WTC11 (cell line): ENCODE data around the gene FAM89B. TPM values are rescaled to one million over a fixed set of nuclear protein-coding genes. Genes with fewer than 3 reads are reported as not detected.
A peak's percentile ranks its signal among the peaks of the same experiment; 100 is the strongest.

Source experiments
- ARID4B ChIP-seq: sonication (generic); formaldehyde crosslinking; IDR thresholded peaks from 2 replicates; pipeline ENCODE4 v1.8.0; 2023; ENCODE audit warnings: missing genetic modification reagents, mild to moderate bottlenecking, borderline replicate concordance
- ATF1 ChIP-seq: sonication (generic); formaldehyde crosslinking; IDR thresholded peaks from 2 replicates; pipeline ENCODE4 v1.8.1; 2023; ENCODE audit warnings: mild to moderate bottlenecking, moderate library complexity, missing genetic modification reagents
- CREB1 ChIP-seq: sonication (generic); formaldehyde crosslinking; IDR thresholded peaks from 2 replicates; pipeline ENCODE4 v1.8.0; 2023; ENCODE audit warnings: mild to moderate bottlenecking, missing genetic modification reagents
- CREM ChIP-seq: sonication (generic); formaldehyde crosslinking; IDR thresholded peaks from 2 replicates; pipeline ENCODE4 v1.8.1; 2022; ENCODE audit warnings: mild to moderate bottlenecking, missing genetic modification reagents, moderate library complexity
- E2F4 ChIP-seq: sonication (generic); formaldehyde crosslinking; IDR thresholded peaks from 2 replicates; pipeline ENCODE4 v1.8.1; 2022; ENCODE audit warnings: low read depth, mild to moderate bottlenecking, moderate library complexity, missing genetic modification reagents, borderline replicate concordance
- ELF4 ChIP-seq: sonication (generic); formaldehyde crosslinking; IDR thresholded peaks from 2 replicates; pipeline ENCODE4 v1.8.1; 2022; ENCODE audit warnings: low read depth, mild to moderate bottlenecking, moderate library complexity, missing genetic modification reagents
- ESRRA ChIP-seq: sonication (generic); formaldehyde crosslinking; IDR thresholded peaks from 2 replicates; pipeline ENCODE4 v1.8.1; 2022; ENCODE audit warnings: mild to moderate bottlenecking, missing genetic modification reagents, borderline replicate concordance
- ETV6 ChIP-seq: sonication (generic); formaldehyde crosslinking; IDR thresholded peaks from 2 replicates; pipeline ENCODE4 v1.8.1; 2022; ENCODE audit warnings: mild to moderate bottlenecking, missing genetic modification reagents
- FOXJ3 ChIP-seq: sonication (generic); formaldehyde crosslinking; IDR thresholded peaks from 2 replicates; pipeline ENCODE4 v1.9.0; 2021; ENCODE audit warnings: missing genetic modification reagents, mild to moderate bottlenecking, borderline replicate concordance
- FOXK1 ChIP-seq: sonication (generic); formaldehyde crosslinking; IDR thresholded peaks from 2 replicates; pipeline ENCODE4 v1.8.0; 2022; ENCODE audit warnings: mild to moderate bottlenecking, moderate library complexity, missing genetic modification reagents
- GABPB1 ChIP-seq: sonication (generic); formaldehyde crosslinking; IDR thresholded peaks from 2 replicates; pipeline ENCODE4 v1.8.1; 2023; ENCODE audit warnings: mild to moderate bottlenecking, missing genetic modification reagents
- MXD4 ChIP-seq: fragments of 250-450 bp; sonication (Bioruptor Pico); IDR thresholded peaks from 2 replicates; pipeline ENCODE4 v1.8.0; 2021; ENCODE audit warnings: mild to moderate bottlenecking, moderate library complexity, borderline replicate concordance
- NFE2L1 ChIP-seq: sonication (generic); formaldehyde crosslinking; IDR thresholded peaks from 2 replicates; pipeline ENCODE4 v1.8.1; 2023; ENCODE audit warnings: missing genetic modification reagents
- SOX15 ChIP-seq: fragments of 250-450 bp; sonication (Bioruptor Pico); IDR thresholded peaks from 2 replicates; pipeline ENCODE4 v1.9.0; 2021; ENCODE audit warnings: mild to moderate bottlenecking
- SP1 ChIP-seq: sonication (generic); formaldehyde crosslinking; conservative IDR thresholded peaks from 2 replicates; pipeline ENCODE4 v1.8.1; 2022; ENCODE audit warnings: missing genetic modification reagents
- TEAD1 ChIP-seq: sonication (generic); formaldehyde crosslinking; IDR thresholded peaks from 2 replicates; pipeline ENCODE4 v1.8.0; 2022; ENCODE audit warnings: mild to moderate bottlenecking, missing genetic modification reagents
- USF2 ChIP-seq: sonication (generic); formaldehyde crosslinking; IDR thresholded peaks from 2 replicates; pipeline ENCODE4 v1.8.1; 2023; ENCODE audit warnings: mild to moderate bottlenecking, missing genetic modification reagents, moderate library complexity
- ZNF121 ChIP-seq: sonication (generic); formaldehyde crosslinking; IDR thresholded peaks from 2 replicates; pipeline ENCODE4 v1.8.0; 2023; ENCODE audit warnings: missing genetic modification reagents
- ZNF263 ChIP-seq: sonication (generic); formaldehyde crosslinking; IDR thresholded peaks from 2 replicates; pipeline ENCODE4 v1.8.1; 2022; ENCODE audit warnings: low read depth, mild to moderate bottlenecking, moderate library complexity, missing genetic modification reagents
- ZNF416 ChIP-seq: fragments of 250-450 bp; sonication (Bioruptor Pico); IDR thresholded peaks from 2 replicates; pipeline ENCODE4 v1.9.0; 2021; ENCODE audit warnings: mild to moderate bottlenecking, inconsistent platforms
- total RNA-seq: library from RNA; stranded (reverse); gene quantifications from 3 replicates; pipeline ENCODE4 v1.2.3, GENCODE V29; 2021
- TF ChIP-seq, protein P1 (sequence below): sonication (generic); formaldehyde crosslinking; IDR thresholded peaks from 2 replicates; pipeline ENCODE4 v1.8.0; 2022; ENCODE audit warnings: missing genetic modification reagents
- TF ChIP-seq, protein P2 (sequence below): sonication (generic); formaldehyde crosslinking; IDR thresholded peaks from 2 replicates; pipeline ENCODE4 v1.8.0; 2023; ENCODE audit warnings: missing genetic modification reagents
- TF ChIP-seq, protein P3 (sequence below): sonication (generic); formaldehyde crosslinking; IDR thresholded peaks from 2 replicates; pipeline ENCODE4 v1.8.1; 2023; ENCODE audit warnings: mild to moderate bottlenecking, missing genetic modification reagents
- TF ChIP-seq, protein P4 (sequence below): sonication (generic); formaldehyde crosslinking; IDR thresholded peaks from 2 replicates; pipeline ENCODE4 v1.8.0; 2022; ENCODE audit warnings: mild to moderate bottlenecking, missing genetic modification reagents

Gene FAM89B
- total RNA-seq, 1 experiment from 2014 or later = 13.3 TPM

GRCh38 chr11:65569973-65570918, 2.1 kb upstream of the FAM89B start, which contains the start of gene ZNRD2 (continued):
- TF ChIP-seq E2F4 (no peak), ARID4B (CRISPR knock-in tag) (peak; percentile 87; the same call in 1 of the 2 replicates), GABPB1 (peak; percentile 92), ELF4 (CRISPR knock-in tag) (no peak), ESRRA (CRISPR knock-in tag) (no peak), FOXJ3 (CRISPR knock-in tag) (no peak), ZNF121 (CRISPR knock-in tag) (0 out of 2 replicates have a peak, but pooled peaks have one; percentile 19), ZNF416 (CRISPR knock-in tag) (no peak), CREM (peak; percentile 100), FOXK1 (CRISPR knock-in tag) (peak; percentile 100), USF2 (CRISPR knock-in tag) (0 out of 2 replicates have a peak, but pooled peaks have one; percentile 41), MXD4 (CRISPR knock-in tag) (no peak), NFE2L1 (CRISPR knock-in tag) (peak; percentile 60; the same call in 1 of the 2 replicates), ETV6 (peak; percentile 95), CREB1 (peak; percentile 85; the same call in 1 of the 2 replicates), SOX15 (CRISPR knock-in tag) (no peak), ATF1 (peak; percentile 98; the same call in 1 of the 2 replicates), SP1 (CRISPR knock-in tag) (peak; percentile 100), TEAD1 (CRISPR knock-in tag) (peak; percentile 67), ZNF263 (no peak)
- TF ChIP-seq, protein P1, sequence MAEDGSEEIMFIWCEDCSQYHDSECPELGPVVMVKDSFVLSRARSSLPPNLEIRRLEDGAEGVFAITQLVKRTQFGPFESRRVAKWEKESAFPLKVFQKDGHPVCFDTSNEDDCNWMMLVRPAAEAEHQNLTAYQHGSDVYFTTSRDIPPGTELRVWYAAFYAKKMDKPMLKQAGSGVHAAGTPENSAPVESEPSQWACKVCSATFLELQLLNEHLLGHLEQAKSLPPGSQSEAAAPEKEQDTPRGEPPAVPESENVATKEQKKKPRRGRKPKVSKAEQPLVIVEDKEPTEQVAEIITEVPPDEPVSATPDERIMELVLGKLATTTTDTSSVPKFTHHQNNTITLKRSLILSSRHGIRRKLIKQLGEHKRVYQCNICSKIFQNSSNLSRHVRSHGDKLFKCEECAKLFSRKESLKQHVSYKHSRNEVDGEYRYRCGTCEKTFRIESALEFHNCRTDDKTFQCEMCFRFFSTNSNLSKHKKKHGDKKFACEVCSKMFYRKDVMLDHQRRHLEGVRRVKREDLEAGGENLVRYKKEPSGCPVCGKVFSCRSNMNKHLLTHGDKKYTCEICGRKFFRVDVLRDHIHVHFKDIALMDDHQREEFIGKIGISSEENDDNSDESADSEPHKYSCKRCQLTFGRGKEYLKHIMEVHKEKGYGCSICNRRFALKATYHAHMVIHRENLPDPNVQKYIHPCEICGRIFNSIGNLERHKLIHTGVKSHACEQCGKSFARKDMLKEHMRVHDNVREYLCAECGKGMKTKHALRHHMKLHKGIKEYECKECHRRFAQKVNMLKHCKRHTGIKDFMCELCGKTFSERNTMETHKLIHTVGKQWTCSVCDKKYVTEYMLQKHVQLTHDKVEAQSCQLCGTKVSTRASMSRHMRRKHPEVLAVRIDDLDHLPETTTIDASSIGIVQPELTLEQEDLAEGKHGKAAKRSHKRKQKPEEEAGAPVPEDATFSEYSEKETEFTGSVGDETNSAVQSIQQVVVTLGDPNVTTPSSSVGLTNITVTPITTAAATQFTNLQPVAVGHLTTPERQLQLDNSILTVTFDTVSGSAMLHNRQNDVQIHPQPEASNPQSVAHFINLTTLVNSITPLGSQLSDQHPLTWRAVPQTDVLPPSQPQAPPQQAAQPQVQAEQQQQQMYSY (CRISPR knock-in tag) = peak; percentile 89
- TF ChIP-seq, protein P2, sequence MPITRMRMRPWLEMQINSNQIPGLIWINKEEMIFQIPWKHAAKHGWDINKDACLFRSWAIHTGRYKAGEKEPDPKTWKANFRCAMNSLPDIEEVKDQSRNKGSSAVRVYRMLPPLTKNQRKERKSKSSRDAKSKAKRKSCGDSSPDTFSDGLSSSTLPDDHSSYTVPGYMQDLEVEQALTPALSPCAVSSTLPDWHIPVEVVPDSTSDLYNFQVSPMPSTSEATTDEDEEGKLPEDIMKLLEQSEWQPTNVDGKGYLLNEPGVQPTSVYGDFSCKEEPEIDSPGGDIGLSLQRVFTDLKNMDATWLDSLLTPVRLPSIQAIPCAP (CRISPR knock-in tag) = peak; percentile 79
- TF ChIP-seq, protein P3, sequence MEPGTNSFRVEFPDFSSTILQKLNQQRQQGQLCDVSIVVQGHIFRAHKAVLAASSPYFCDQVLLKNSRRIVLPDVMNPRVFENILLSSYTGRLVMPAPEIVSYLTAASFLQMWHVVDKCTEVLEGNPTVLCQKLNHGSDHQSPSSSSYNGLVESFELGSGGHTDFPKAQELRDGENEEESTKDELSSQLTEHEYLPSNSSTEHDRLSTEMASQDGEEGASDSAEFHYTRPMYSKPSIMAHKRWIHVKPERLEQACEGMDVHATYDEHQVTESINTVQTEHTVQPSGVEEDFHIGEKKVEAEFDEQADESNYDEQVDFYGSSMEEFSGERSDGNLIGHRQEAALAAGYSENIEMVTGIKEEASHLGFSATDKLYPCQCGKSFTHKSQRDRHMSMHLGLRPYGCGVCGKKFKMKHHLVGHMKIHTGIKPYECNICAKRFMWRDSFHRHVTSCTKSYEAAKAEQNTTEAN = peak; percentile 52; the same call in 1 of the 2 replicates
- TF ChIP-seq, protein P4, sequence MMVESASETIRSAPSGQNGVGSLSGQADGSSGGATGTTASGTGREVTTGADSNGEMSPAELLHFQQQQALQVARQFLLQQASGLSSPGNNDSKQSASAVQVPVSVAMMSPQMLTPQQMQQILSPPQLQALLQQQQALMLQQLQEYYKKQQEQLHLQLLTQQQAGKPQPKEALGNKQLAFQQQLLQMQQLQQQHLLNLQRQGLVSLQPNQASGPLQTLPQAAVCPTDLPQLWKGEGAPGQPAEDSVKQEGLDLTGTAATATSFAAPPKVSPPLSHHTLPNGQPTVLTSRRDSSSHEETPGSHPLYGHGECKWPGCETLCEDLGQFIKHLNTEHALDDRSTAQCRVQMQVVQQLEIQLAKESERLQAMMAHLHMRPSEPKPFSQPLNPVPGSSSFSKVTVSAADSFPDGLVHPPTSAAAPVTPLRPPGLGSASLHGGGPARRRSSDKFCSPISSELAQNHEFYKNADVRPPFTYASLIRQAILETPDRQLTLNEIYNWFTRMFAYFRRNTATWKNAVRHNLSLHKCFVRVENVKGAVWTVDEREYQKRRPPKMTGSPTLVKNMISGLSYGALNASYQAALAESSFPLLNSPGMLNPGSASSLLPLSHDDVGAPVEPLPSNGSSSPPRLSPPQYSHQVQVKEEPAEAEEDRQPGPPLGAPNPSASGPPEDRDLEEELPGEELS = peak; percentile 81
